Psoas muscle (tissue), 8 donors: ENCODE measurements around the gene UBE2M. TPM values are rescaled to one million over a fixed set of nuclear protein-coding genes. Genes with fewer than 3 reads are reported as not detected.

Source experiments
- ATAC-seq, 4 donors: fragments of 200-7000 bp; cut with Tn5 transposase; one replicate each; pipeline ENCODE4 v1.9.1; 2020; ENCODE audit warnings: moderate library complexity in 3 of 4, mild to moderate bottlenecking in 2 of 4
- DNase-seq, 2 donors: peaks; one replicate each; pipeline ENCODE4 v3.0.0-alpha.2; 2020
- H3K27ac ChIP-seq: fragments of 200-600 bp; one replicate; pipeline ENCODE4 v1.8.0; 2022
- H3K27me3 ChIP-seq, 3 donors: fragments of 200-600 bp in 1 of 3; one replicate each; pipeline versions ENCODE4 v1.6.1 to v1.8.0; 2013 to 2022; ENCODE audit warnings: low read length in 2 of 3, mild to moderate bottlenecking in 2 of 3, moderate library complexity in 1 of 3; ENCODE audit not compliant: insufficient read depth in 3 of 3
- H3K36me3 ChIP-seq, 2 donors: fragments of 200-600 bp in 1 of 2; one replicate each; pipeline versions ENCODE4 v1.6.1 to v1.8.0; 2013 to 2022; ENCODE audit warnings: low read depth in 1 of 2, mild to moderate bottlenecking in 1 of 2, moderate library complexity in 1 of 2; ENCODE audit not compliant: insufficient read depth in 1 of 2
- H3K4me1 ChIP-seq: fragments of 200-600 bp; one replicate; pipeline ENCODE4 v1.8.0; 2022
- H3K4me3 ChIP-seq: fragments of 200-600 bp; one replicate; pipeline ENCODE4 v1.8.0; 2022; ENCODE audit warnings: mild to moderate bottlenecking
- H3K9me3 ChIP-seq: fragments of 200-600 bp; one replicate; pipeline ENCODE4 v1.8.0; 2022
- WGBS, 3 donors: extraction: QIAGEN DNeasy Blood & Tissue Kit; methylation state at CpG; one replicate each; pipeline versions ENCODE4 v1.1.6 to v1.1.7; 2013; 5-methylcytosine and 5-hydroxymethylcytosine counted together
- intact Hi-C, 2 donors: fragments of 100-400 bp; cut with DNase I; formaldehyde crosslinking; loops; one replicate each; pipeline versions ENCODE4 v1.11.0 to v1.14.2; 2022
- polyA plus RNA-seq, 3 donors: library from polyadenylated mRNA; stranded (reverse); fragments of 200-250 nt; gene quantifications; one replicate each; pipeline ENCODE4 v1.2.3, GENCODE V29; 2013
- total RNA-seq, 4 donors: library from RNA; stranded (reverse); fragmentation: NEBNext Ultra II Directional in 2 of 4; extraction: Animal tissue kit (Norgen Biotek cat#: 25700) in 2 of 4; gene quantifications; one replicate each; pipeline versions ENCODE4 v1.2.1 to v1.2.4, GENCODE V29; 2021 to 2023
- TF ChIP-seq, protein P1 (sequence below): fragments of 200-600 bp; IDR thresholded peaks from one replicate; pipeline ENCODE4 v1.8.0; 2022; ENCODE audit warnings: antibody characterized with exemption
- donor health status: healthy with polysubstance abuse.
- donor health status: DM: no; HTN: no; CAD: no; lungs with moderate emphysema.
- donor health status: Bipolar disorder and iron deficiency.
- donor health status: healthy.
- donor health status: DM: yes; HTN: yes; CAD: no.
- donor health status: DM: no; HTN: no; CAD: no.
- donor health status: DM: no; HTN: no; CAD: no.
- donor health status: DM: yes; HTN: yes; CAD: no.

The UBE2M gene
- total and polyA plus RNA-seq, 7 donors, result 86.8 to 146 (median 144) TPM

DNA sequence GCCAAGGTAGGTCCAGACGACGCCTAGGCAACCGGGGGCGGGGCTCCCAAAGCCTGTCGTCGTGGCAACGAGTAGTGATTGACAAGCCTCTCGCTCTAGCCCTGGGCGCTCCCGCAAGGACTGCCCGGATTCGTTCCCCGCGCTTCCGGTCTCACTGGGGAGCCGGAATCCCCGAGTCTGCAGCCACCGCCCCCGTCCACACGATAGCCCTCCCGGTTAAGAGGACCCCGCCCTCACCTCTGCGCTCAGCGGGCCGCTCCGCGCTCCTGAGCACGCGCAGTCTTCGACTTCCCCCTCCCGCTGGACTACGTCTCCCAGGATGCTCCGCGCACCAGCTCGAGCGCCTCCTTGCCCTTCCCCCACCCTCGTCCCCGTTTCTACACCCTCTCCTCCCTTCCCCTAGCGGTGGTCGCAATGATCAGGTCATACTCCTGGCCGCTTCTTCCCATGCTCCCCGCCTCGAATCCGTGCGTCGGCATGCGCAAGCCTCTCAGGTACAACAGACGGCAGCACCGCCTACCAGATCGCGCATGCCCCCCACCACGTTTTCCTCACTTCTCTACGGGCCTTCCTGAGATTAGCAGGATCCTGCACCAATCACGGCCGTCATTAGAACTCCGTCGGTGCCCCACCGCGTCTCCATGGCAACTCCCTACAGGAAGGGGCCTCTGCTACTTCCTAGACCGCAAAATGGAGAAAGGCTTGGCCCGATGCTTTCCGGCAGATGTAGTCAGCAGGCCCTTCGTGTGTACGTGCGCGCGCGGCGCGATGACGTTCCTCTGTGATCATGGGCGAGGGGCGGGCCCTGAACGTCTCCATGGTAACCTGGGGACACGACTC lies 14.6 kb upstream of the UBE2M start, which contains the start of gene MZF1:
Gene MZF1, minus strand, starts transcription at position 518 of the 840 bp plus-strand sequence. CDS start 1,946 bp downstream, outside the sequence.
- Histone ChIP-seq H3K4me3 (peak within 1 kb of the TSS; percentile 94), H3K27me3 (no peaks in the 10 kb centered on the region), H3K4me1 (peaks cover 18% of the 10 kb centered on the region), H3K27ac (peak within 1 kb of the TSS; percentile 99), H3K36me3 (peaks cover 2 to 33% of the 10 kb centered on the region in 2 donors), H3K9me3 (no peaks in the 10 kb centered on the region)
- WGBS, 3 donors, result 0 to 1% (median 0%) methylated on average over 54 to 75 of the region's 75 CpGs
- TF ChIP-seq, protein P1, sequence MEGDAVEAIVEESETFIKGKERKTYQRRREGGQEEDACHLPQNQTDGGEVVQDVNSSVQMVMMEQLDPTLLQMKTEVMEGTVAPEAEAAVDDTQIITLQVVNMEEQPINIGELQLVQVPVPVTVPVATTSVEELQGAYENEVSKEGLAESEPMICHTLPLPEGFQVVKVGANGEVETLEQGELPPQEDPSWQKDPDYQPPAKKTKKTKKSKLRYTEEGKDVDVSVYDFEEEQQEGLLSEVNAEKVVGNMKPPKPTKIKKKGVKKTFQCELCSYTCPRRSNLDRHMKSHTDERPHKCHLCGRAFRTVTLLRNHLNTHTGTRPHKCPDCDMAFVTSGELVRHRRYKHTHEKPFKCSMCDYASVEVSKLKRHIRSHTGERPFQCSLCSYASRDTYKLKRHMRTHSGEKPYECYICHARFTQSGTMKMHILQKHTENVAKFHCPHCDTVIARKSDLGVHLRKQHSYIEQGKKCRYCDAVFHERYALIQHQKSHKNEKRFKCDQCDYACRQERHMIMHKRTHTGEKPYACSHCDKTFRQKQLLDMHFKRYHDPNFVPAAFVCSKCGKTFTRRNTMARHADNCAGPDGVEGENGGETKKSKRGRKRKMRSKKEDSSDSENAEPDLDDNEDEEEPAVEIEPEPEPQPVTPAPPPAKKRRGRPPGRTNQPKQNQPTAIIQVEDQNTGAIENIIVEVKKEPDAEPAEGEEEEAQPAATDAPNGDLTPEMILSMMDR, result peak; percentile 11
- intact Hi-C loops, result loop anchor here in 1 of 2 donors (1.0 kb wide), 1 partner anchor 14 kb away; no protein-coding TSS in a partner anchor
- ATAC-seq, result peak; percentile 80 to 82 (median 80)
- DNase-seq, result peak; percentile 100

DNA sequence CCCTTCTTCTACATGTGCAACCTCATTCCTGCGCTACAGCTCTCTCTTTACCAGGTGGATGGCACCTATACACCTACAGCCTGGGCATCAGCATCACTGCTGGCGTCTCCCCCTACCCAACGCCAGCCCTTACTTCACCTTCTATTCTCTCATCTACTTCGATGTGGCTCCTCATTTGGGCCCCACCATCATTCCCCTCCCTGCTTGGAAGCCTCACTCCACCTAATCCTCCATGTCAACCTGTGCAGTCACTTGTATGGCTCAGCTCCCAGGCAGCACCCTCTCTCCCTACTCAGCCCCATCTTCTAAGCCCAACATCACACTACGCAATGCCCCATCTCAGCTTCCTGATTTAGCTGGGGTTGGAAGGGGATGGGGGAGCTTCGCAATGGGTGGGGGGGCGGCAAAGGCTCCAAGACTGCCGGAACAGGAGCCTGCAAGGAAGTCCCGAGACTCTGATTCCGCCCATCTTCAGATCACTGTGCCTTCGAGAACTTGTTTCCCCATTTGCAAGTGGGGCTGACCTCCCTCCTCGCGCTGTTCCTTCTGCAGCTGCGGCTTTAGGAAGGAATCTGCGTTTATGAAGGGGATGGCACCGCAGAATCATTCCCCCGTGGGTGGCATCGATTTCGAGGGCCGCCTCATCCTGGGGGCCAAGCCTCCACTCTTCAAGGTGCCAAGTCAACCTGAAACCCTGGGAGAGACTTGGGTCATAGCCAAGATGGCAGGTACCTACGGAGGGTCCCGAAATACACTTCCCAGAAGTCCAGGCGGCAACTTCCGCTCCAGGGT lies 13.8 kb upstream of the UBE2M start:
- no peak for ATAC-seq
- peak overlapping the region; percentile 94 for H3K4me3 ChIP-seq
- no peaks in the 10 kb centered on the region for H3K27me3 ChIP-seq
- 37 to 43% (median 40%) methylated on average over 23 to 24 of the region's 24 CpGs for WGBS, 3 donors
- H3K27ac ChIP-seq, result peak overlapping the region; percentile 99
- H3K36me3 ChIP-seq, result peaks cover 2 to 39% of the 10 kb centered on the region in 2 donors
- intact Hi-C loops, result no loop called here
- no peak for DNase-seq
- TF ChIP-seq, protein P1, result no peak
- H3K9me3 ChIP-seq, result no peaks in the 10 kb centered on the region
- peaks cover 13% of the 10 kb centered on the region for H3K4me1 ChIP-seq

DNA sequence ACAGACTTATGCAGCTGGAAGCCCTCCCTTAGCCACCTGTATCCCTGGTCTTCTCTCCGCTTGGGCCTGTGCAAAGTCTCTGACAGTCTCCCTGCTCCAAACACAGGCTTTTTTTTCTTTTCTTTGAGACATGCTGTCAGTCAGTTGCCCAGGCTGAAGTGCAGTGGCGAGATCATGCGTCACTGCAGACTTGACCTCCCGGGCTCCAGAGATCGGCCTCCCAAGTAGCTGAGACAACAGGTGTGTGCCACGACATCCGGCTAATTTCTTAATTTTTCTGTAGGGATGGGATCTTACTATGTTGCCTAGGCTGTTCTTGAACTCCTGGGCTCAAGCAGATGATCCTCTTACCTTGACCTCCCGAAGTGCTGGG lies 13.2 kb upstream of the UBE2M start:
- H3K36me3 ChIP-seq, result peaks cover 2 to 45% of the 10 kb centered on the region in 2 donors
- no peak overlapping the region for H3K27ac ChIP-seq
- ATAC-seq (no peak), DNase-seq (peak in 1 of 2 donors; percentile 6)
- H3K4me1 ChIP-seq, result peaks cover 13% of the 10 kb centered on the region
- no peak overlapping the region for H3K4me3 ChIP-seq
- TF ChIP-seq, protein P1, result no peak
- H3K27me3 ChIP-seq, result no peaks in the 10 kb centered on the region
- intact Hi-C loops, result no loop called here
- WGBS, 3 donors, result 84 to 89% (median 87%) methylated on average over 8 of the region's 8 CpGs
- H3K9me3 ChIP-seq, result no peaks in the 10 kb centered on the region

DNA sequence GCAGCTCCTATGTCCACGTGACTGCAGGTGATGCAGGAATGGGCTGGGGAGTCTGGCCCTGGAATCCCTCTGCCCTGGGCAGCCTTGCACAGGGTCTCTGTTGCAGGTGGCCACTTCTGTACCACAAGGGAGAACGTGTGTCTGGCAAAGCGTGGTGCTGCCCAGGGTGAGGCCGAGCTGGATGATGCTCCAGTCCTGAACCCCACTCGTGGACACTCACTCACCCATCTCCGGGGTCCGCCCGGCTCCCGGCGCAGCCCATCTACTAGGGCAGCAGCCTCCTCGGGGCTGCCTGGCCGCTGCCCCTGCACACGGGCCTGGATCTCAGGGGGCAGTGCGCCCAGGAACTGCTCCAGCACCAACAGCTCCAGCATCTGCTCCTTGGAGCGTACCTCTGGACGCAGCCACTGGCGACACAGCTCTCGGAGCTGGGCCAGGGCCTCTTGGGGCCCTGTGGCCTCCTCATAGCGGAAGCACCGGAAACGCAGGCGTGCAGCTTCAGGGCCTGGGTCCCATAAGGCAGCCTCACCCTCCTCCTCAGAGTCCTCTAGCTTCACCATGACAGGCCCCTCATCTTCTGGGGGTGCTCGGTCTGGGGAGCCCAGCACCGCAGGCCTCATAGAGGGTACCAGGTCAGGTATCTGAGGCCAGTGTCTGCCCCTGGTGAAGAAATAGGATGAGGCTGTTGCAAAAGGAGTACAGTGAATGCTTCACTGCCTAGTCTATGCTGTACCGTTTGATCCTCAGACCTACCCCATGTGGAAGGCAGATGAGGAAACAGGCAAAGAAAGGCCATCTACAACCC lies 12.6 kb upstream of the UBE2M start:
- H3K9me3 ChIP-seq, result no peaks in the 10 kb centered on the region
- DNase-seq, result peak in 1 of 2 donors; percentile 15
- H3K27ac ChIP-seq, result no peak overlapping the region
- peaks cover 13% of the 10 kb centered on the region for H3K4me1 ChIP-seq
- peaks cover 2 to 51% of the 10 kb centered on the region in 2 donors for H3K36me3 ChIP-seq
- WGBS, 3 donors, result 91 to 95% (median 92%) methylated on average over 24 to 25 of the region's 25 CpGs
- no peak for ATAC-seq
- no peaks in the 10 kb centered on the region for H3K27me3 ChIP-seq
- H3K4me3 ChIP-seq, result no peak overlapping the region
- TF ChIP-seq, protein P1, result no peak
- intact Hi-C loops, result loop anchor here in 1 of 2 donors (1.0 kb wide), 1 partner anchor 12 kb away; no protein-coding TSS in a partner anchor
